GM19397 (cell line): ENCODE results near the gene PTPRN2.

Source experiments
- ATAC-seq: cut with Tn5 transposase; IDR thresholded peaks from one replicate; pipeline ENCODE4 v1.9.1; 2021; ENCODE audit warnings: mild to moderate bottlenecking, moderate library complexity; ENCODE audit not compliant: unreplicated experiment

Gene PTPRN2

GRCh38 chr7:158111906-158112570, 475.6 kb downstream of the PTPRN2 start:
- ATAC-seq = no peak

DNA sequence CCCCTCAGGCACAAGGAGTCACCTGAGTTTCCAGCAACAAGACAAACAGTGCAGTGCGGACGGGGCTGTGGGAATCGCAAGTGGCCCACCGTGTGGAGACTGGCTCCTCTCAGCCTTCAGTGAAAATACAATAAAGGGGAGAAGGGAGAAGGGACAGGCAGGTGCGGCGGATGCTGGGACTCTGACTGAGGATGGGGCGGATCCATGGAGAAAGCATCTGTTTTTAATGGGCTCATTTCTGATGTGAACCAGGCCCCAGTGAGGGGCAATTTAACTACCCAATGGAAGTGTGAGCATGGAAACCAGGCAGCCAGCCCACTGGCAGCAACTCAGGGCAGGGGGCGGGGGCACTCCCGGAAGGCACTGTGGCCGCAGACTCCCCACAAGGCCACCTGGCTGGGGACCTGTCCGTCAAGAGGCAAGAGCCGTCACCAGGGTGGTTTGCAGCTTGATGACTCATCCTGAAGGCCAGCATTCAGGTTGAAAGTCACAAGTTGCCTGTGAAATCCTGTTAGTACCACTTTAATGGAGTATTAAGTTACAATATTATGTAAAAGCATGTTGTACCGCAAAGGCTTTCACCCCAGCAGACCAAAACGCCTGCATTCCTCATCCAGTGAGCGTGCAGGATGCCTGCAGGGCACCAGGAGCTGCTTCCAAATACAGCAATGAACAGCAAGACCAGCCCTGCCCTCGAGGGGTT, 476.4 kb downstream of the PTPRN2 start:
- ATAC-seq = no peak

GRCh38 chr7:158110661-158111048, 477.0 kb downstream of the PTPRN2 start:
- no peak for ATAC-seq

GRCh38 chr7:158110034-158110590, 477.5 kb downstream of the PTPRN2 start:
- ATAC-seq = no peak

DNA sequence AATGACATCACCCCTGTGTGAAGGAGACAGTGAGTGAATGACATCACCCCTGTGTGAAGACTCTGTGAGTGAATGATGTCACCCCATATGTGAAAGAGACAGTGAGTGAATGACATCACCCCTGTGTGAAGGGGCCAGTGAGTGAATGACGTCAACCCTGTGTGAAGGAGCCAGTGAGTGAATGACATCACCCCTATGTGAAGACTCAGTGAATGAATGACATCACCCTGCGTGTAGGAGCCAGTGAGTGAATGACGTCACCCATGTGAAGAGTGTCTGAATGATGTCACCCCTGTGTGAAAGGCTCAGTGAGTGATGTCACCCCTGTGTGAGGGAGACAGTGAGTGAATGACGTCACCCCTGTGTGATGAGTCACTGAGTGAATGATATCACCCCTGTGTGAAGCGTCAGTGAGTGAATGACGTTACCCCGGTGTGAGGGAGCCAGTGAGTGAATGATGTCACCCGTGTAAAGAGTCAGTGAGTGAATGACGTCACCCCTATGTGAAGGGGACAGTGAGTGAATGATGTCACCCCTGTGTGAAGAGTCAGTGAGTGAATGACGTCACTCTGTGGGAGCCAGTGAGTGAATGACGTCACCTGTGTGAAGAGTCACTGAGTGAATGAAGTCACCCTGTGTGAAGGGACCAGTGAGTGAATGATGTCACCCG, 478.1 kb downstream of the PTPRN2 start:
- no peak for ATAC-seq

DNA sequence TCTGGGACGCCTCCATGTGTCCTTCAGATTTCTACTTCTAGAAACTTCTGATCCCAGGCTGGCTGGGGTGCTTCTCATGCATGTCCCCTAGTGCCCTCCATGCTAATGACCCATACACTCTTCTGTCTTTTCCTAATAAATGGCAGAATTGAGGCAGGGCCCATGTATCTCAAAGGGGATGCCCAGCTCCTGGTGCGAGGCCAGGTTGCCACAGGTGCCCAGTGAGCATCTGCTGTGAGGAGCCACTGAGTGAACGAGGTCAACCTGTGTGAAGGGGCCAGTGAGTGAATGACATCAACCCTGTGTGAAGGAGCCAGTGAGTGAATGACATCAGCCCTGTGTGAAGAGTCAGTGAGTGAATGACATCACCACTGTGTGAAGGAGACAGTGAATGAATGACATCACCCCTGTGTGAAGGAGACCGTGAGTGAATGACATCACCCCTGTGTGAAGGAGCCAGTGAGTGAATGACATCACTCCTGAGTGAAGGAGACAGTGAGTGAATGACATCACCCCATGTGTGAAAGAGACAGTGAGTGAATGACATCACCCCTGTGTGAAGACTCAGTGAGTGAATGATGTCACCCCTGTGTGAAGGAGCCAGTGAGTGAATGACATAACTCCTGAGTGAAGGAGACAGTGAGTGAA, 478.9 kb downstream of the PTPRN2 start:
- ATAC-seq = no peak

- no peak for ATAC-seq
These were observed 479.8 kb downstream of the PTPRN2 start for GRCh38 chr7:158107806-158108205.

DNA sequence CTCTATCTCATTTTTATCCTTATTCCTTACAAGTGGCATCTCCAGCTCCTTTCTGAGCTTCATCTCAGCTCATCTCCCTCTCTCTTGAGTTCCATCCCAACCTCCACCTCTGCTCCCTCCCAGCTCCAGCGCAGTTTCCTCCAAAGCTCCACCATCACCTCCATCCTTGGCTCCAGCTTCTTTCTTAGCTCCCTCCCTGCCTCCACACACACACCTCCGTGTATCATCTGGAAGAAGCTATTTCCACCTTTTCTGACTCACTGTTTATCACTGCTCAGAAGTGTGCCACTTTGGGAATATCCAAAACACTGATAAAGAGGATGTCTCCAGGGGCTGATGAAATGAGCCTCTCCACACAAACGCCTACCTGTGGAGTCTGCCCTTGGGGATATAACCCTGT, 481.4 kb downstream of the PTPRN2 start:
- no peak for ATAC-seq

DNA sequence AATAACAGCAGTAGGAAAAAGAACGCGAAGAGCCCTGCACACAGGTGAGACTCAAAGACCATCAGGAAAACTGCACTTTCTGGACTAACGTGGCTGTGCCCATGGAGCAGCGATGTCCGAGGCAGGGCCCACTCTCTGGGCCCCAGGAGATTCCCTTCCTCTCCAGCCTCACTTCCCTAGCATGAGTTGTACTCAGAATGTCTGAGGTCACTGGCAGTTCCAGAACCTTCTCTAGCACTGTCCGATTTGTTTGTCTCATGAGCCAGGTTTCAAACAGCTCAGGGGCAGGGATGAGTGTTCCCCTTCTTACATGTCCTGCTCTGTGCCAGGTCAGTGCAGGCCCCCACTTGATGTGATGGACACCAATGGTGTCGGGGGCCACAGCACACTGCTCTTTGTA, 484.2 kb downstream of the PTPRN2 start:
- ATAC-seq = no peak

DNA sequence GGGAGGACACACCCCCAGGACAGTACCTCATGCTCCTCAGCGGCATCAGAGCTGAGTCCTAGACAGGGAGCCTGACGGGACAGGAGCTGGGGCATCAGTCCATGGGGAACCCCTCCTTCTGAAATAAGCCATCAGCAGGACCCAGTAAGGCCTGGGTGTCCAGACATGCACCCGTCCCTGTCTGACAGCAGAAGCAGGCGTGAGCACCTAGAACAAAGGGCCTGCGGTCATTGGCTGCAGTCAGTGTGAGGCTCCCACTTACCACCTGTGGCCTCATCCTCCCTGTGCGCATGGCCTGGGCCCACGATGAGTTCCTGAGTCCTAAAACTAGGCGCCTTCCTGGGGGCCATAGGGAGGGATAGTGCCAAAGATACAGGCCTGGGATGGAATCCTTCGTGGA, 484.7 kb downstream of the PTPRN2 start:
- ATAC-seq = no peak

- no peak for ATAC-seq
These were observed 485.7 kb downstream of the PTPRN2 start for GRCh38 chr7:158101821-158102450.

DNA sequence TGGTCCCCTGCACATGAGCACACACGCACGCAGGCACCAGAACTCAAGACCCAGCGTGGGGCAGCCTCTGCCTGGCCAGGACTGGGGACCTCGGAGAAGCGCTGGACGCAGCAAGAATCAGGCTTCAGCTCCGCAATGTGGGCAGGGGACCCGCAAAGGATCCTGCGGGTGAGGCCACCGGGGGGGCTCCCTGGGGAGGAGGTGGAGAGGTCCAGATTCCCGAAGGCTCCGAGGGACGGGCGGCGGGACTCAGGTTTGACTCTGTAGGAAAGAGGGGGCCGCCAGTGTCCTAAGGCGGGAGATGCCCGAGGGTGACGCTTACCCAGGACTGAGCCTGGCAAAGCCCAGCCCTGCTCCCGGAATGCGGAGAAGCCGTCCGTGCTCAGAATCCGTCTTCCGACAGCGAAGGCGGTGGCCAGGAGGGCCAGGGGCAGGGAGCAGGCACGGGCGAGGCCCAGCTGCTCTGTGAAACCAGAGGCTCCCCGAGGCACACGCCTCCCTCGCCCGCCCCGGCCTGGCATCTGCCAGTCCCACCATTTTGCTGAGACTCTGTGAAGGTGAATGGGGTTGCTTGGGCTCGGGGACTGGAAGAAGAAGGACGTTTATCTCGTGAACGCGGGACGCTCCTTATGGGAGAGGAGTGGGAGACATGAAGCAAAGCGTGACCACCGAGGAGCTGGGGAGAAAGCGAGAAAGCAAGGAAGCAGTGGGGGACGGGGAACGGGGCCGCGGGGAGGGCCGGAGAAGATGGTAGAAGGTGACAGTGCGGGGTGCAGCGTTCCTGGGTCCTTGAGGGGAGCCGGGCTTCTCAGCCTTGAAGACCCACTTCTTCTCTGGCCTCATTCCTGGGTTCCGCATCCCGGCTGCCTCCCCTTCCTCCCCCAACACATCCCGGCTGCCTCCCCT, 489.2 kb downstream of the PTPRN2 start:
- ATAC-seq = no peak

- ATAC-seq = no peak
These were observed 490.0 kb downstream of the PTPRN2 start for GRCh38 chr7:158097453-158098124.

DNA sequence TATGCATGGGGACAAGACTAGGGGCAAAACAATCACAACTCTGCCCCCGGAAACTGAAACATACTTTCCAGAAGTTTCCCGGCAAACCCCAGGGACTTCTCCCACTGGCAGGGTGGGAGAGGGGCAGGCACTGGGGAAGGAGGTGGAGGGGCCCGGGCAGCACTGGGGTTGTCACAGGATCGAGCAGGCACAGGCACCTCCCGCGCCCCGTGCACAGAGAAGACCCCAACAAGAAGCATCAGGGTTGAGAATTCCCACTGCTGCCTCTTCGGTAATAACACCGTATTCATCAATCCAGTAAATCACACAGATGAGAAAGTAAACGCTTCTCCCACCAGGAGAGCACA, 490.5 kb downstream of the PTPRN2 start:
- ATAC-seq = no peak

DNA sequence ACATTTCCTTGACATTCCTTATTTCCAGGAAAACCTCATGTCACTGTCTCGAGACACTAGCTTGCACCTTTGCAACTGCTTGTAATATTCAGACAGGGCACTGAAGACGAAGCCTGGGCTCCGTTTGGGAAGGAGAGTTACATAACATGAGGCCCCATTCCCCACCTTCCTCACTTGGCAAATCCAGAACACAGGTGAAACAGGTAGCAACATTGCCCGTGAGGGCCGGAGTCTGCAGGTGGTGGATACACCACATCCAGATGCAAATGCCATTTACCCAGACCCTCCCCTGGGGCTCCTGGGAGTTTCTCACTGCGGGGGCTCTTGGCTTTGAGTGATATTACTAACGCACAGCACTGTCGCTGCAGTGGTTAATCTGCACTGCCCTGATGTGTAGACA, 491.0 kb downstream of the PTPRN2 start:
- no peak for ATAC-seq

GRCh38 chr7:158094671-158095226, 492.9 kb downstream of the PTPRN2 start:
- ATAC-seq = no peak

DNA sequence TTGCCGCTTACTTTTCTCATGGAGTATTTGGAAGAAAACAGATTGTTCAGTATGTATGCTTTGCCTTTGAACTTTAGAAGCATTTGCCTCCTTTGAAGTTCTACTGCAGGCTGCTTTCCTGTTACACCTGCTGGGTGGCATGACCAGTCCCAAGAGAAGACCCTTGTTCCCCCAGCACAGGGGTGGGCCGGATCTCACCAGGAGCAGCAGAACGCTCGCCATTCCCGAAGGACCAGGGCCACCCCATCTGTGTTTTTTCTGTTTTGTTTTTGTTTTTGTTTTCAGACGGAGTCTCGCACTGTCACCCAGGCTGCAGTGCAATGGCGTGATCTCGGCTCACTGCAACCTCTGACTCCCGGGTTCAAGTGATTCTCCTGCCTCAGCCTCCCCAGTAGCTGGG, 493.6 kb downstream of the PTPRN2 start:
- no peak for ATAC-seq

DNA sequence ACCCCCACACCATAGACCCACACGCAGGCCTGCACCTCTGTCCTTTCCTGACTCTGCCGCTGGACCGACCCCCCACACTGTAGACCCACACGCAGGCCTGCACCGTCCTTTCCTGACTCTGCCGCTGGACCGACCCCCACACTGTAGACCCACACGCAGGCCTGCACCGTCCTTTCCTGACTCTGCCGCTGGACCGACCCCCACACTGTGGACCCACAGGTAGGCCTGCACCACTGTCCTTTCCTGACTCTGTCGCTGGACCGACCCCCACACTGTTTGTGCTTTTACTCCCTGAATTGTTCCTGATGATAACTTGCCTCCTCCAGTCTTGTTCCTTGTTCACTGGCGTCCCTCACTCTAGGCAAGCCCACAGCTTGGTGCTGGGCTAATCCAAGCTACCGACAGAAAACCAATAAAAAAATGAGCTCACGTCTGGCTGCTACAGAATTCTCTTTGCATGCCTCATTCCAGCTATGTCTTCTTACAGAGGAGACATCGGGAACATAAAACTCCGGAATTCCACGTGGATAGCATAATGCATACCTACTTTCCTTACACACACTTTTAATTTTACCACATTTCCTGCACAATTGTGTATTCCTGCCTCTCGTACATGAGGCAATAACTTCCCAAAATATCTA, 494.3 kb downstream of the PTPRN2 start:
- no peak for ATAC-seq

GRCh38 chr7:158087196-158087595, 500.4 kb downstream of the PTPRN2 start:
- ATAC-seq = no peak
